Loucy (cell line): ENCODE results near the gene ADCY2.

ENCODE experiments used
- EZH2phosphoT487 ChIP-seq: fragments of 200-600 bp; IDR thresholded peaks from 2 replicates; pipeline ENCODE4 v1.6.1; 2018; ENCODE audit warnings: antibody characterized with exemption, mild to moderate bottlenecking, moderate library complexity, borderline replicate concordance
- TF ChIP-seq, protein P1 (sequence below): fragments of 200-600 bp; sonication (generic); conservative IDR thresholded peaks from 2 replicates; pipeline ENCODE4 v1.5.1; 2014; ENCODE audit warnings: mild to moderate bottlenecking, antibody characterized with exemption, low read length

DNA sequence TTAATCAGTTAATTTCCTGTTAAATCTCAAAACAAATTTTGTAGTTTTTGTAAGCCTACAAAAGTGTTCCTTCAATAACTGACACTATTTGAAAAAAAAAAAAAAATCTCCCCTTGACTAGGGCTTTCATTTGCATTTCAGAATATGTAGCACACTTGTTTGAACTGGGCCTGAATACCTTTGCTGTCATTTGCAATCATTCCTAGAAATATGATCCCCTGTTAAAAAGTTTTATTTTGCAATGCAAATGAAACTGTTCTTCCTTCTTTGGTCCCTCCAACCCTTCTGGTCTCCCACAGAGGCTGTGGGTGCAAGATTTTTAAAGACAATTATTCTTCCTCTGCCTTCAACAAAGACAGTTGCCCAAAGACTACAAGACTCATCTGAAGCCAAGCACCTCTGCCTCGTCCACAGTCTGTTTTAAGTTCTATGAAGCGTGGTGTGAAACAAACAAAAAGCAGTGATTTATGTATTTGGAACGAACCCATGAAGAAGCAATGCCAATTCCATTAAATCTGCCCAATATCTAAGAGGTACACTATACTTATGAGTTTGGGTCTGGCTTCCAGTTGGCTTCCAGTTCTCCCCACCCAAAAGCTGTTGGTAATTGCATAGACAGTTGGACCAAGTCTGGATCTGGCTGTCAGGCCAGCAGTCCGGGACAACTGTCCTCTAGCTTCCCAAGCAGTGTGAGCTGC is 388.9 kb downstream of the ADCY2 start:
- TF ChIP-seq, protein P1, sequence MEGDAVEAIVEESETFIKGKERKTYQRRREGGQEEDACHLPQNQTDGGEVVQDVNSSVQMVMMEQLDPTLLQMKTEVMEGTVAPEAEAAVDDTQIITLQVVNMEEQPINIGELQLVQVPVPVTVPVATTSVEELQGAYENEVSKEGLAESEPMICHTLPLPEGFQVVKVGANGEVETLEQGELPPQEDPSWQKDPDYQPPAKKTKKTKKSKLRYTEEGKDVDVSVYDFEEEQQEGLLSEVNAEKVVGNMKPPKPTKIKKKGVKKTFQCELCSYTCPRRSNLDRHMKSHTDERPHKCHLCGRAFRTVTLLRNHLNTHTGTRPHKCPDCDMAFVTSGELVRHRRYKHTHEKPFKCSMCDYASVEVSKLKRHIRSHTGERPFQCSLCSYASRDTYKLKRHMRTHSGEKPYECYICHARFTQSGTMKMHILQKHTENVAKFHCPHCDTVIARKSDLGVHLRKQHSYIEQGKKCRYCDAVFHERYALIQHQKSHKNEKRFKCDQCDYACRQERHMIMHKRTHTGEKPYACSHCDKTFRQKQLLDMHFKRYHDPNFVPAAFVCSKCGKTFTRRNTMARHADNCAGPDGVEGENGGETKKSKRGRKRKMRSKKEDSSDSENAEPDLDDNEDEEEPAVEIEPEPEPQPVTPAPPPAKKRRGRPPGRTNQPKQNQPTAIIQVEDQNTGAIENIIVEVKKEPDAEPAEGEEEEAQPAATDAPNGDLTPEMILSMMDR = no peak
- no peak for TF ChIP-seq EZH2phosphoT487
